GM12878 (cell line): ENCODE data around the gene HDGF. TPM values are rescaled to one million over a fixed set of nuclear protein-coding genes. Genes with fewer than 3 reads are reported as not detected.

ENCODE experiments used
- ATAC-seq: fragments of 200-7000 bp; cut with Tn5 transposase; 3 replicates; pipeline ENCODE4 v1.9.1; 2020; ENCODE audit warnings: mild to moderate bottlenecking, moderate library complexity
- BruUV-seq: library from RNA; stranded (reverse); fragments of 400-500 nt; replicated peaks from 2 replicates; lab custom pipeline; 2021; lab: Mats Ljungman, UMichigan
- CTCF ChIA-PET: fragments of 300-600 bp; sonication (Branson Sonifier 250); formaldehyde crosslinking; extraction: SDS; loops from one replicate; lab custom pipeline; 2021; ENCODE audit warnings: inconsistent platforms; lab: Yijun Ruan, JAX
- POLR2A ChIA-PET: fragments of 350-600 bp; formaldehyde crosslinking; extraction: SDS; loops from one replicate; lab custom pipeline; 2021; ENCODE audit warnings: inconsistent platforms; lab: Charles Lee
- RAD21 ChIA-PET: fragments of 300-600 bp; sonication (Branson Sonifier 250); formaldehyde crosslinking; loops from one replicate; lab custom pipeline; 2023; ENCODE audit warnings: antibody characterized with exemption; ENCODE audit not compliant: unreplicated experiment; lab: Charles Lee
- SMC1A ChIA-PET: fragments of 300-600 bp; sonication (Branson Sonifier 250); formaldehyde crosslinking; loops from one replicate; lab custom pipeline; 2023; ENCODE audit not compliant: unreplicated experiment, uncharacterized antibody; lab: Charles Lee
- DNase-seq: peaks from one replicate; pipeline ENCODE4 v3.0.0-alpha.2; 2011; ENCODE audit warnings: low read depth, low spot score
- FAIRE-seq: peaks from 3 replicates; lab custom pipeline; 2011; peaks lifted over from hg19 to GRCh38; lab: Jason Lieb, UNC
- H2AFZ ChIP-seq: 2 replicates; pipeline ENCODE4 v1.6.0; 2011; ENCODE audit warnings: low read depth, low read length, control low read depth; ENCODE audit not compliant: control insufficient read depth
- H3K27ac ChIP-seq: 2 replicates; pipeline ENCODE4 v1.5.1; 2011; ENCODE audit warnings: control low read depth; ENCODE audit not compliant: control insufficient read depth, insufficient read depth
- H3K27me3 ChIP-seq, 2 experiments: replicated peaks in 1 of 2; 2 replicates each; pipeline versions ENCODE4 v1.6.0 to v1.6.1; 2011; ENCODE audit warnings: low read length in 1 of 2; ENCODE audit not compliant: control insufficient read depth in 2 of 2, insufficient read depth in 2 of 2
- H3K36me3 ChIP-seq, 2 experiments: 2 replicates each; pipeline ENCODE4 v1.5.1; 2011; ENCODE audit warnings: low read length in 1 of 2; ENCODE audit not compliant: control insufficient read depth in 2 of 2, insufficient read depth in 2 of 2
- H3K4me1 ChIP-seq: 2 replicates; pipeline ENCODE4 v1.6.1; 2011; ENCODE audit warnings: mild to moderate bottlenecking, low read length, moderate library complexity, mixed read lengths; ENCODE audit not compliant: control insufficient read depth, insufficient read depth
- H3K4me2 ChIP-seq: 2 replicates; pipeline ENCODE4 v1.6.0; 2011; ENCODE audit warnings: control low read depth; ENCODE audit not compliant: control insufficient read depth, insufficient read depth
- H3K4me3 ChIP-seq: fragments of 200-600 bp; sonication (generic); 2 replicates; pipeline ENCODE4 v1.5.1; 2016
- H3K79me2 ChIP-seq: 2 replicates; pipeline ENCODE4 v1.6.0; 2011; ENCODE audit warnings: low read length; ENCODE audit not compliant: control insufficient read depth, insufficient read depth
- H3K9ac ChIP-seq: 2 replicates; pipeline ENCODE4 v1.8.0; 2011; ENCODE audit warnings: low read length, control low read depth, mixed read lengths; ENCODE audit not compliant: control insufficient read depth, insufficient read depth
- H3K9me3 ChIP-seq: replicated peaks from 3 replicates; pipeline ENCODE4 v1.5.1; 2011; ENCODE audit warnings: mild to moderate bottlenecking, low read length; ENCODE audit not compliant: control insufficient read depth, insufficient read depth
- H4K20me1 ChIP-seq: 2 replicates; pipeline ENCODE4 v1.6.0; 2011; ENCODE audit not compliant: control insufficient read depth, insufficient read depth
- BHLHE40 ChIP-seq, 2 experiments: fragments of 450-650 bp in 1 of 2; IDR thresholded peaks; 2 replicates each; pipeline ENCODE4 v1.6.1; 2011 to 2017; ENCODE audit warnings: low read depth in 2 of 2, borderline replicate concordance in 1 of 2, improper control_type of control experiment in 1 of 2, low read length in 1 of 2, mild to moderate bottlenecking in 1 of 2
- CHD1 ChIP-seq: IDR thresholded peaks from 2 replicates; pipeline ENCODE4 v1.6.1; 2012; ENCODE audit warnings: low read depth, low read length, improper control_type of control experiment
- CHD2 ChIP-seq: IDR thresholded peaks from 2 replicates; pipeline ENCODE4 v1.6.1; 2011; ENCODE audit warnings: low read depth, low read length, improper control_type of control experiment, borderline replicate concordance
- EGR1 ChIP-seq, 2 experiments: IDR thresholded peaks; 1 replicate in 1 of 2; 2 replicates in 1 of 2; pipeline ENCODE4 v1.6.1; 2011 to 2012; ENCODE audit warnings: low read depth in 2 of 2, low read length in 2 of 2, borderline replicate concordance in 1 of 2, mild to moderate bottlenecking in 1 of 2, moderate library complexity in 1 of 2
- ETV6 ChIP-seq, 2 experiments: fragments of 450-650 bp in 1 of 2; IDR thresholded peaks in 1 of 2; conservative IDR thresholded peaks in 1 of 2; 2 replicates each; pipeline ENCODE4 v1.6.1; 2014; ENCODE audit warnings: antibody characterized with exemption in 1 of 2, borderline replicate concordance in 1 of 2, low read depth in 1 of 2, mild to moderate bottlenecking in 1 of 2, moderate library complexity in 1 of 2
- IKZF2 ChIP-seq, 2 experiments: fragments of 450-650 bp; IDR thresholded peaks; 2 replicates each; pipeline ENCODE4 v1.6.1; 2017; ENCODE audit warnings: mild to moderate bottlenecking in 2 of 2, moderate library complexity in 2 of 2
- MAX ChIP-seq: IDR thresholded peaks from 2 replicates; pipeline ENCODE4 v1.6.1; 2012; ENCODE audit warnings: low read depth, low read length, improper control_type of control experiment
- MXI1 ChIP-seq: fragments of 150-350 bp; IDR thresholded peaks from 2 replicates; pipeline ENCODE4 v1.6.1; 2011; ENCODE audit warnings: low read depth, mild to moderate bottlenecking, inconsistent platforms, low read length, improper control_type of control experiment
- NBN ChIP-seq: fragments of 450-650 bp; IDR thresholded peaks from 2 replicates; pipeline ENCODE4 v1.6.1; 2016
- NKRF ChIP-seq: fragments of 450-650 bp; conservative IDR thresholded peaks from 2 replicates; pipeline ENCODE4 v1.6.1; 2017; ENCODE audit warnings: mild to moderate bottlenecking, moderate library complexity
- POLR2A ChIP-seq: IDR thresholded peaks from 2 replicates; pipeline ENCODE4 v1.6.1; 2011; ENCODE audit warnings: low read depth, mild to moderate bottlenecking, low read length
- REST ChIP-seq: IDR thresholded peaks from 2 replicates; pipeline ENCODE4 v1.6.1; 2012; ENCODE audit warnings: mild to moderate bottlenecking, low read depth, low read length
- SMAD5 ChIP-seq: IDR thresholded peaks from 2 replicates; pipeline ENCODE4 v1.6.1; 2016; ENCODE audit warnings: antibody characterized with exemption, low read depth
- SMARCA5 ChIP-seq: fragments of 450-650 bp; IDR thresholded peaks from 2 replicates; pipeline ENCODE4 v1.6.1; 2017; ENCODE audit warnings: mild to moderate bottlenecking
- TCF12 ChIP-seq: IDR thresholded peaks from 2 replicates; pipeline ENCODE4 v1.6.1; 2011; ENCODE audit warnings: low read depth, mild to moderate bottlenecking, low read length
- ZNF207 ChIP-seq: fragments of 450-650 bp; IDR thresholded peaks from 2 replicates; pipeline ENCODE4 v1.6.1; 2014; ENCODE audit warnings: antibody characterized with exemption, mild to moderate bottlenecking, borderline replicate concordance
- ZNF384 ChIP-seq: IDR thresholded peaks from 2 replicates; pipeline ENCODE4 v1.6.1; 2012; ENCODE audit warnings: low read depth, mild to moderate bottlenecking, low read length, improper control_type of control experiment, borderline replicate concordance
- WGBS: methylation state at CpG from one replicate; pipeline ENCODE4 v1.1.6; 2016; ENCODE audit warnings: low lambda C conversion rate; ENCODE audit not compliant: insufficient replicate concordance, insufficient coverage; ENCODE audit errors: missing lambda C conversion rate; 5-methylcytosine and 5-hydroxymethylcytosine counted together
- in situ Hi-C: fragments of 300-500 bp; cut with MboI; formaldehyde crosslinking; loops from 9 replicates; pipeline ENCODE4 v1.14.3; 2018; ENCODE audit warnings: mixed read lengths
- intact Hi-C: fragments of 100-400 bp; cut with micrococcal nuclease; formaldehyde crosslinking; loops from one replicate; pipeline ENCODE4 v1.14.2; 2022; ENCODE audit not compliant: unreplicated experiment
- polyA plus RNA-seq, 11 experiments: library from polyadenylated mRNA; depleted of rRNA in 4 of 11; unstranded in 6 of 11; stranded (reverse) in 5 of 11; fragments of >200 nt; fragmentation: Nextera tagmentation in 4 of 11; fragmentation: Illumina TruSeq in 1 of 11; extraction: Ambion mirVana in 4 of 11; extraction: Trizol in 1 of 11; gene quantifications; 1 replicate in 1 of 11; 2 replicates in 10 of 11; pipeline versions ENCODE4 v1.2.1 to v1.2.3, GENCODE V29; 2011 to 2016; ENCODE audit warnings: inconsistent platforms in 2 of 11, missing spikeins in 2 of 11, low read depth in 1 of 11
- total RNA-seq, 4 experiments: library from RNA; depleted of rRNA in 3 of 4; stranded (reverse); fragments of >200 nt in 3 of 4; fragmentation: Illumina TruSeq in 1 of 4; extraction: Trizol in 1 of 4; gene quantifications; 2 replicates each; pipeline versions ENCODE4 v1.2.1 to v1.2.3, GENCODE V29; 2013 to 2021

The HDGF gene
- total and polyA plus RNA-seq, 10 of the 15 experiments (the other 5 are each of a cell fraction or from before 2014, with no cell fraction given): 28.3 to 372 (median 209) TPM

GRCh38 chr1:156750191-156750672, 1.2 kb downstream of the HDGF start:
- Histone ChIP-seq H3K36me3 (peaks cover 5 to 9% of the 10 kb centered on the region in 2 experiments; a peak in 3 of 4 replicates), H3K79me2 (peaks cover 78% of the 10 kb centered on the region), H2AFZ (no peak overlapping the region; the same call in 1 of the 2 replicates), H3K4me2 (peak overlapping the region; percentile 99), H3K27me3 (no peaks in the 10 kb centered on the region), H4K20me1 (no peaks in the 10 kb centered on the region), H3K27ac (peak overlapping the region; percentile 99), H3K4me3 (peak overlapping the region; percentile 99), H3K9me3 (no peaks in the 10 kb centered on the region), H3K9ac (peak overlapping the region; percentile 98), H3K4me1 (peaks cover 22% of the 10 kb centered on the region)
- intact Hi-C loops: no loop called here
- SMC1A ChIA-PET: interaction anchor here (0.6 to 4.5 kb wide), 3 partner anchors 17 to 23 kb away, joined by 3 to 43 read pairs (median 24); partner anchors contain the start of genes ISG20L2, METTL25B and PRCC
- no TSS peak for BruUV-seq
- DNase-seq: no peak
- no peak for FAIRE-seq
- TF ChIP-seq ETV6 (conservative IDR thresholded peaks at IDR 0.05 in 1 of 2, IDR thresholded peaks at IDR 0.05 in 1 of 2; ENCODE audit: borderline replicate concordance in 1 of 2, low read depth in 1 of 2): no peak
- TF ChIP-seq POLR2A: peak; percentile 47
- no peak for TF ChIP-seq ZNF207
- TF ChIP-seq NBN: no peak
- peak in 1 of 2 experiments; percentile 18; a peak in 1 of 3 replicates for TF ChIP-seq EGR1 (IDR thresholded peaks at IDR 0.05; ENCODE audit: borderline replicate concordance in 1 of 2, low read depth in 2 of 2, low read length in 2 of 2)
- no peak for TF ChIP-seq SMARCA5
- 0 out of 2 replicates have a peak, but pooled peaks have one; percentile 64 for TF ChIP-seq CHD1
- TF ChIP-seq ZNF384: no peak
- TF ChIP-seq MXI1: 0 out of 2 replicates have a peak, but pooled peaks have one; percentile 27
- peak; percentile 9; the same call in 1 of the 2 replicates for TF ChIP-seq TCF12
- TF ChIP-seq REST: no peak
- peak; percentile 75; the same call in 1 of the 2 replicates for TF ChIP-seq MAX
- TF ChIP-seq BHLHE40 (IDR thresholded peaks at IDR 0.05; ENCODE audit: borderline replicate concordance in 1 of 2, low read depth in 2 of 2, low read length in 1 of 2): no peak
- TF ChIP-seq IKZF2 (IDR thresholded peaks at IDR 0.05): no peak
- TF ChIP-seq NKRF: 0 out of 2 replicates have a peak, but pooled peaks have one; percentile 39
- TF ChIP-seq CHD2: no peak
- TF ChIP-seq SMAD5: 0 out of 2 replicates have a peak, but pooled peaks have one; percentile 8
- RAD21 ChIA-PET: interaction anchor here (1.0 to 4.2 kb wide), 5 partner anchors 9 to 110 kb away, joined by 3 to 34 read pairs (median 5); partner anchors contain the start of genes ISG20L2, METTL25B, MRPL24 and NTRK1
- 2% methylated on average over 5 of the region's 5 CpGs for WGBS
- CTCF ChIA-PET: interaction anchor here (3.6 to 4.5 kb wide), 2 partner anchors 17 to 24 kb away, joined by 22 to 56 read pairs; partner anchors contain the start of genes METTL25B and PRCC
- POLR2A ChIA-PET: interaction anchor here (3.4 to 4.4 kb wide), 3 partner anchors 9 to 22 kb away, joined by 19 to 45 read pairs (median 28); partner anchors contain the start of genes ISG20L2, METTL25B, MRPL24 and PRCC
- in situ Hi-C loops: no loop called here
- peak; percentile 2 for ATAC-seq
